ENCODE results near the gene ARF3.

The ARF3 gene

DNA sequence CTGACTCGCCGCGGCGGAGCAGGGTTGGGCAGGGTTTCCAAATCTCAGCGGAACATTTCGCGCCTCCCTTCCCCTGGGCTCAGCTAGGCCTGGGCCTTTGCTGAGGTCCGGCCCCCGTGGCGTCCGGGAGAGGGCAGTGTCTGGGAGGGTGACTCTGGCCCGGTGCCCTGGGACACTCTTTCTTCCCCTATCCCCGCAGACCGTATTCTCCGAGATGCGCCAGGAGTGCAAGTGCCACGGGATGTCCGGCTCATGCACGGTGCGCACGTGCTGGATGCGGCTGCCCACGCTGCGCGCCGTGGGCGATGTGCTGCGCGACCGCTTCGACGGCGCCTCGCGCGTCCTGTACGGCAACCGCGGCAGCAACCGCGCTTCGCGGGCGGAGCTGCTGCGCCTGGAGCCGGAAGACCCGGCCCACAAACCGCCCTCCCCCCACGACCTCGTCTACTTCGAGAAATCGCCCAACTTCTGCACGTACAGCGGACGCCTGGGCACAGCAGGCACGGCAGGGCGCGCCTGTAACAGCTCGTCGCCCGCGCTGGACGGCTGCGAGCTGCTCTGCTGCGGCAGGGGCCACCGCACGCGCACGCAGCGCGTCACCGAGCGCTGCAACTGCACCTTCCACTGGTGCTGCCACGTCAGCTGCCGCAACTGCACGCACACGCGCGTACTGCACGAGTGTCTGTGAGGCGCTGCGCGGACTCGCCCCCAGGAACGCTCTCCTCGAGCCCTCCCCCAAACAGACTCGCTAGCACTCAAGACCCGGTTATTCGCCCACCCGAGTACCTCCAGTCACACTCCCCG is 23.9 kb upstream of the ARF3 start:
- peak; percentile 47 for DNase-seq

DNA sequence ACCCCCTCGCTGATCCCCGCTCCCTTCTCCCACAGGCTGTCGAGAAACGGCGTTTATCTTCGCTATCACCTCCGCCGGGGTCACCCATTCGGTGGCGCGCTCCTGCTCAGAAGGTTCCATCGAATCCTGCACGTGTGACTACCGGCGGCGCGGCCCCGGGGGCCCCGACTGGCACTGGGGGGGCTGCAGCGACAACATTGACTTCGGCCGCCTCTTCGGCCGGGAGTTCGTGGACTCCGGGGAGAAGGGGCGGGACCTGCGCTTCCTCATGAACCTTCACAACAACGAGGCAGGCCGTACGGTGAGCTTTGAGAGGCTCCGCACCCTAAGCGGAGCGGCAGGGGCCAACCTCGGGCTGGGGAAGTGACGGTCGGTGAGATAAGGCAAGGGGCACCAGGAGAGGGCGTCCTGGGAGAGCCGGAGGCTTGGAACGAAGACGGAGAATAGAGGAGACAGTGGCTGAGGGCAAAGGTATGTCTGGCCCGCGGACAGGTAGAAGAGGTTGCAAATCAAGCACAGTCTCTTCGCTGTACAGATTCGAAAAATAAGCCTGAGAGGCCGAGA is 23.2 kb upstream of the ARF3 start:
- DNase-seq: peak; percentile 14

DNA sequence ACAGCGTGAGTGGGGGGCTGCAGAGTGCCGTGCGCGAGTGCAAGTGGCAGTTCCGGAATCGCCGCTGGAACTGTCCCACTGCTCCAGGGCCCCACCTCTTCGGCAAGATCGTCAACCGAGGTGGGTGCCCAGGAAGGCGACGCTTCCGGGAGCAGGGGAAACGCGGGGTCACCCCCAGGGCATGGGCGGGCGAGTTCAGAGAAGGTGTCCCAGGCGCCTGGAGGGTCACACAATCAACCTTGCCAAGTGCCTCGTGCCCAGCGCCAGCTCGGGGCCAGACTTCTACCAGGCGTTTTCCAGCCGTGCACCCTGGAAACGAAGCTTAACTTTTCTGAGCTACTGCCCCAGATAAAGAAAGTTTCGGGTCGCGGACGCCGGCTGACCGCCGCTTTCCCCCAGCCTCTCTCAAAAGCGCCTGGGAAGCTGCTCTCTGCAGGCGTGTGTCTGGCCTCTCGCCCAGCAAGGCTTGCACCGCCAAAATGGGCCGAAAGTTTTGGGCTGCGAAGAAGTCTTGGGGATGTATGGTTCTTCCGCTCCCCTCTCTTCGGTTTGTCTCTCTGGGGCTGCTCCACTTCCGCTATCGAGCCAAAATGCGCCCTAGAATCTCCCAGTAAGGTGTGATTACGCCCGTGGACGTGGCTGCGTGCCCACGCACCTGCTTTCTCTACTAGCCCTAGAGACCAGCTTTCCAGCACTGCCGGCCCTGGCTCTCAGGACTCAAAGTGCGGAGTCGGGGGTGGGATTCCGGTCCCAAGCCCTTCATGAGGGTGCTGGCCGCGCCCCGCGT is 22.5 kb upstream of the ARF3 start:
- peak; percentile 25 for DNase-seq

DNA sequence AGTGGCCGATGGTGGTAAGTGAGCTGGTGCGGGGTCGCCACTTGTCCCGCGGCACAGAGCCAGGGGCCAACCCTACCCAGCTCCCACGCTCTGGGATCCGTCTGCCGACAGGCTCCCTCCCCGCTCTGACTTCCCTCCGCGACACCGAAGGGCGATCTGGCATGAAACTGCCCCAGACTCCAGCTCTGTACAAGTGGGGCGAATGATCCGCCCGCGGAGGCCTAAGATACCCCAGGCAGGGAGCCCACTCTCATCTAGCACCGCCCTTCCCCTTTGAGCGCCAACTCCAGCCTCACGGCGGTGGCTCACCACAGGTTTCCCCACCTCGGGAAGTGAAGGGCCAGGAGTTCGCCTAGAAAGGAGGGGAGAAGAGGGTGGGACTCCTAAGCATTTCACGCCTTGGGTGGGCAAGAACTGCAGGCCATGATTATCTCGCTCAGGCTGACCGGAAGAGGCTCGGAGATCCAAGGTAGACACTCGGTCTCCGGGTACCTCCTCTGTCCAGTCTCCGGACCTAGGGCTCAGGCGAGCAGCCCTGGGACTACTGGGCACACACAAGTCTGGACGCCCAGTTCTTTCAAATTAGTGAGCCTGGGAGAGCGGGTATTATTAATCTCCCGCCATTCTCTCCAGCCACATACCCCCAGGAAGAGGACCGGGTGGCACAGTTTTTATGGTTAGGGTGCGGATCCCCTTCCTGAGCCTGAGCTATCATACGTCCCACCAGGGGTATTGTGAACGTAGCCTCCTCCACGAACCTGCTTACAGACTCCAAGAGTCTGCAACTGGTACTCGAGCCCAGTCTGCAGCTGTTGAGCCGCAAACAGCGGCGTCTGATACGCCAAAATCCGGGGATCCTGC is 21.7 kb upstream of the ARF3 start:
- DNase-seq: no peak

DNA sequence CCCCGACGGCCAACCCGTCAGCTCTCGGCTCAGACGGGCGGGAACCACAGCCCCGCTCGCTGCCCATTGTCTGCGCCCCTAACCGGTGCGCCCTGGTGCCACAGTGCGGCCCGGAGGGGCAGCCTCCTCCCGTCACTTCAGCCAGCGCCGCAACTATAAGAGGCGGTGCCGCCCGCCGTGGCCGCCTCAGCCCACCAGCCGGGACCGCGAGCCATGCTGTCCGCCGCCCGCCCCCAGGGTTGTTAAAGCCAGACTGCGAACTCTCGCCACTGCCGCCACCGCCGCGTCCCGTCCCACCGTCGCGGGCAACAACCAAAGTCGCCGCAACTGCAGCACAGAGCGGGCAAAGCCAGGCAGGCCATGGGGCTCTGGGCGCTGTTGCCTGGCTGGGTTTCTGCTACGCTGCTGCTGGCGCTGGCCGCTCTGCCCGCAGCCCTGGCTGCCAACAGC is 21.0 kb upstream of the ARF3 start, which contains the start of gene WNT1:
Gene WNT1, plus strand, starts transcription at position 32 of the 450 bp plus-strand sequence. Its CDS starts 329 bp downstream, at position 361.
- no peak for DNase-seq

DNA sequence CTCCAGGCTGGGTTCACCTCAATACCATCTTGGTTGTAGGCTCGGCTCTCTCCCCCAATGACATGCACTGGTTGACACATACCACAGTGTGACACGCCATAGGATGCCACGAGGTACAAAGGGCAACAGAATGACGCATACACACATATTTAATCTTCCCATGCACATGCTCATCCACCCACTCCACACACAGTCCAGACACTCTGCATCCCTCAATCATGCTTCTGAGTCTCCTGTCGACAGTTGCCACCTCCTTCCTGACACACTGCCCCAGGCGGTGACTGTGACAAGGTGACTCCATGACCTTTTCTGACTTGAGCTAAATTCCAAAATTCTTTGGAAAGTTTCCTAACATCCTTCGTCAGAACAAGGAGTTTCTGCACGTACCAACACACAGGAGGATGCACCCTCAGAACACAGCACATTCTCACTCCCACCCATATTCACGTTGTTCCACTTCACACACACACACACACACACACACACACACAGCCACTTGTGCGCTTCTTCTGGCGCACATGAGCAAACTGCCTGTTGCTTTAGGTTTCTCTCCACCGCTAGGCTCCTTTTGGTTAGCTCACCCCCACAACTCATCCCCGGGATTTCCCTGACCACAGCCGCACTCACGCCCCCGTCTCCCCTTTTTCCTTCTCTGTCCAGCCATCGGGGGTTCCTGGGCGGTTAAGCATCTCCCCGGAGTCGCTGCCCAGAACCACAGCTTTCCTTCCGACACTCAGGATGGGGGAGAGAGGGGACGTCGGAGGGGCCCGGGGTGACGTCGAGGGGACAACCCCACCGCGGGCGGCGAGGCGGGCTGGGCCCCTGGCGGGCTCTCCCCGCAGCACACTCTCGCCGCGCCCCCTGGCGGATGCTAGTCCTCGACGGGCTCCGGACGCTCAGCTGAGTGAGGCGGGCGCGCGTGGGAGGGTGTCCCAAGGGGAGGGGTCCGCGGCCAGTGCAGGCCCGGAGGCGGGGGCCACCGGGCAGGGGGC is 20.3 kb upstream of the ARF3 start:
- peak; percentile 80 for DNase-seq

DNA sequence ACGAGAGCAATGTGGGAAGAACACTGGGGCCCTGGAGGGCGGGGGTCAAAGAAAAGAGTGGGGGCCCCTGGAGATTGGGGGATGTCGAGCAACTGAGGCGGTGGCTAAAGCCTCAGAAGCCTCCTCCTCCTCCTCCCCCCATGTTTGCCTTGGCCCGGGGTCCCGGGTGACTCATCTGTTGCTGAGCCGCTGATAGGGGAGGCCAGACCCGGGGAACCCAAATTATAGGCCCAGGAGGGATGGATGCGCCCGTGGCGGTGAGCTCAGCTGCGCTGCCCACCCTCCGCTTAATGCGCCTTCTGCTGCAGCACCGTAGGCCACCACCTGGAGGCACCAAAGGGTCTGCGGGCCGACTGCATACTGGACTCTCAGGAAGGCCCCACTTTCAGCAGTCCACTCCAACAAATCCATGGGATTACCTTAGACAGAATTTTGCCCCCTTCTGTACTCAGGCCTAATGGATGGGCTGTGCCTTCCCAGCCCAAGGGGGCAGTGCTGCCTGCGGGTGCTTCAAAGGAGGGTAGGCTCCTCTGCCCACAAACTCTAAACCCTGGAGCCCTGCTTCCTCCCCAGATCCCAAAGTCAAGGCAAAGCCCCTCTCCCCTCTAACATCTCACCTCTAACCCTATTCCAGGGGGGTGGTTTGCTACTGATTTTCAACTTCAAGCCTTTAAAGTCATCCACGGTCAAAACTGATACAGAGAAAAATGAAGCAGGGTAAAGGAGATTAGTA is 16.8 kb upstream of the ARF3 start:
- peak; percentile 29 for DNase-seq

DNA sequence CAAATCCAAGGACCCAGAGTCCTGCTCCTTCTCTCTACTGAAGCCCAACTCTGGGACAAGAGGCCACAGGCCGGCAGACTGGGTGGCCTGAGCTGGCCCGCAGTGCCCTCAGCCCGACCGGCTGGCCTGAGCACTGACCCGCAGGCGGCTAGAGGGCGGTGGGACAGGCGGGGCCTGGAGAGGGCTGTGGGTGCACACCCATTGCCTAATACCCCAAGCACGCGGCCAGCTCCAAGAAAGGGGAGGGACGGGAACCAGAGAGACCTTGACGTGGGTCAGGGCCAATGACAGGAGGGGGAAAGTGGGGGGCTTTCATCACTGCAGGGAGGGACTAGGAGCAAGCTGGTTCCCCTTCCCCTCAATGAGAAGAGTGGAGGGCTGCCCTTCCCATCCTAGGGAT is 16.2 kb upstream of the ARF3 start:
- DNase-seq: no peak

DNA sequence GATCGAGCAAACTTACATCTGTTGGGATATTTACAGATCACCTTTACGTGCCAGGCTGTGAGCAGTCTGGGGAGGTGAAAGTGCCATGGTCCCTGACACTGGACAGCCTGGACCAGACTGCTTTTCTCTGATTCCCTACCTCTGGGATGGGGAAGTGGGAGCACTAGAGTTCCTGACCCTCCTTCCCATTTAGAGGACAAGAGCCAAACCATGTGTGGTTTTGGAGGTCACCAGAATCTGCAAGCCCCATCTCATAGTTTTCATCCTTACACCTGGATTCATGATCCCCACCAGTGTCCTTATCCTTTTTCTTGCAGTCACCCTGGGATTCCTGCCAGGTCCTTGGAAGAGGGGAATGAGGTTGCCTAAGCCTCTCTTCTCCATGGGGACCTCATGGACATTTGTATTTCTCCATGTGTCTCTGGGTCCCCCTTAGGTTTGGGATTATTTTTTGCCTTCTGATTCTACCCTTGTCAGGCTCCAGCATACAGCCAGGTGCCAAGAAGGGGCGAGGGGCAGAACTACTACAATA is 15.7 kb upstream of the ARF3 start:
- DNase-seq: no peak

DNA sequence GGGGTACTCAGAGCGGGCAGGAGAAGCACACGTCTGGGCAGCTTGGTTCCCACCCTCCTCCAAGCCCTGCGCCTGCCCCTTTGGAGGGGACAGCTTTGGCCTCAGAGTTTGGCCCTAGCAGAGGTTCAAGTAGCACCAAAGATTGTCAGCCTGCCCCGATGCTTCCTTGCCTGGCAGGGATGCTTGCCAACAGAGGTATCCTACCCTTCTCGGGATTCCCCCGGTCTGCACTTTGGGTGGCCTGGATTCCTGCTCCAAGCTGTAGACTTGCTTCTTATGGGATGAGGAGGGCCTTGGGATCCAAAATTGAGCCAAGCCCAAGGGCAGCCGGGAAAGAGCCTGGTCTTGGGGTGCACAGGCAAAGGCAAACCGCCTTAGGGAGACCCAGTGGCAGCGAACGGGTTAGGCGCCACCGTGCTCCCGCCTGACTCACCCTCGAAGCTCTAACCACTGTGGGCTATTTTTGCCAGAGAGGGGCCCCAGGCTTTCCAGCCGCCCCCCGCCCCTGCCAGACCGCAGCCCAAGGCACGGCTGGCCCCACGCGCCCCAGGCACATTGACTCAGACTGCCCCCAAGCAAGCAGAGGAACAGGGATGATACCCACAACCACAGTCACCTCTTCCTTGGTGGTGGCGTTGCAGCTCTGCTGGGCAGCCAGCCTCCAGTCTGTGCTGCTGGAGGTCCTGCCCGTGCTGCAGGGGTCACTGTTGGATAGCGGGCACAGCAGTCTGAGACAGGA is 15.1 kb upstream of the ARF3 start:
- DNase-seq: no peak

DNA sequence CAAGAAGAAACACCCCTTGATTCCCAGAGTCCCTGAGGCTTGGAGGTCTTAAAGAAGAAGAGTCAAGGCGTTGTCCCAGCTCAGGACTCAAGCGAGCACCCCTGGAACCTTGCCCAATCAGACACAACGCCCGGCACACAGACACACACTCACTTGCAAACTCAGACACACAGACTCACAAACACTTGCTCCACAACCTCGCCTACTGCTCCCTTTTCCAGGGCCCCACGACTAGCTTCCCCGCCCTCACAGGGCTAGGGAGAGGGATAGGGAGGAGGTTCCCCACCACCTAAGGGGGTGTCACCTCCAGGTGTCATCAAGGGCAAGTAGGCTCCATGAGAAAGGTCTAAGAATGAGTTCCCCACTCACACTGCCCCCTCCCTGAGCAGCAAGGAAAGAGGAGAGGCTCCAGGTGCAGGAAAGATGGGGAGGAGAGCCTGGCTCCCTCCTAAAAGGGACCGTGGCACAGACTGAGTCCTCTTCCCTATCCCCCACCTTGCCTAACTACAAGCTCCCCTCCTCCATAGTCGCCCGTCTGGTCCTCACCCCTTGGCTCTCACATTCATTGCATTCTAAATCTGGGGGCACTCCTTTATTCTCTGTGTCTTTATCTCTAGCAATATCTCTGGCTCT is 13.5 kb upstream of the ARF3 start:
- no peak for DNase-seq

DNA sequence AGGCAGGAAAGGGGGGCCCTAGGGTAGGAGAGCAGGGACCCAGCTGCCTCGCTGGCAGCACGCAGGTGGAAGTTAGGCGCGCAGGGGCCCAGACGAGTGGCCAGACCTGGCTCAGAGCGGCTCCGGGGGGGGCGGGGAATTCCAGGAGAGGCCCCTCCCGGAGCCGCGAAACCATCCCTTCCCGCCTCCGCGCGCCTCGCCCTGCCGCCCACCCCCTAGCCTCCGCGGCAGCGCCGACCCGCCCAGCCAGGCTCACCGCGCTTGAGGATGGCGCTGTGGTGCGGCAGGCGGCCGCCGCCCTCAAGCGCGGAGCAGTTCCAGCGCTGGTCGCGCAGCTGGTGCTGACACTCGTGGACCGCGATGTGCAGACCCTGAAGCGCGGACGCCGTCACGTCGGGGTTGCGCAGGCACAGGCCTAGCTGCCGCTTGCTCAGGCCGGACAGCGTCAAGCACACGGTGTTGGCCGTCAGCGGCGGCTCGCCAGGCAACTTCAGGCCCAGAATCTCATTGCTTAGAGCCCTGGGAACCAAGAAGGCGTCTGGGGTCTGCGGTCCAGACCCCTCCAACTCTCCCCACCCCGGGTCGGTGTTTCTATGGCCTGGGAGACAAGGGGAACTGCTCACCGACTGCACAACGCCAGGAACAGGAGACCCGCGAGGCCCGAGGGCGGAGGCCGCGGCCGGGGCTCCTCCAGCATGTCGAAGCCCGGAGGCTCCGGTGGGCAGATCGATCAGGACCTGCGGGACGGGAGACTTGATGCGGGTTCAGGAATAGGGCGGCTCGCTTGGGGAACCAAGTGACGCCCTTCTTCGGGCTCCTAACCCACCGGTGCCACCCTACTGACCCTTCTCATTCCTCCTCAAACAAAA is 12.8 kb upstream of the ARF3 start:
- peak; percentile 23 for DNase-seq

DNA sequence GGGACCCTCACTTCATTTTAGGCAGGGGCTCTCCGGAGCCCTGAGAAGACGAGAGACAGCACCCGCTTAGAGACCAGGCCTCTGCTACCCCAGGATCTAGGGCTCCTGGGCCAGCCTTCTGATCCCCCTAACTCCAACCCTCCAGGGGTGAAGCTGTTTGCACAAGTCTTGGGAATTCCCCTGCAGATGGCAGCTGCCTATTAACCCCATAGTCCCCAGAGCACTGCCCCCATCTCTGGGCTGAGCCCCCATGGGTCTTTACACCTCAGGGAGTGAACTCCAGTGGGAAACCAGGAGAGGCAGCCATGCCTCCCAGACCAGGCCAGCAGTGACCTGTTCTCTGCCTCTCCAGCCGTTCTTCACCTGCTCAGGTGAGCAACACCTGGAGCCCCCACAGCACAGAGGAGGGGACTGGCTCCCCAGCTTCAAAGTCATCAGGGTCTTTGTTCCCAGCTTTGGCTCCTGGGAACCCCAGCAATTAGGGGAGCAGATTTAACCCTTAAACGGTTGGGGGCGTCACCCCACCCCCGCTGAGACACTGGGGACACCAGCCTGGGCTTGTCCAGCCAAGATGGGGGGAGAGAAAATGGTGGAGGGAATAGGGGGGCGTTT is 12.0 kb upstream of the ARF3 start:
- no peak for DNase-seq

DNA sequence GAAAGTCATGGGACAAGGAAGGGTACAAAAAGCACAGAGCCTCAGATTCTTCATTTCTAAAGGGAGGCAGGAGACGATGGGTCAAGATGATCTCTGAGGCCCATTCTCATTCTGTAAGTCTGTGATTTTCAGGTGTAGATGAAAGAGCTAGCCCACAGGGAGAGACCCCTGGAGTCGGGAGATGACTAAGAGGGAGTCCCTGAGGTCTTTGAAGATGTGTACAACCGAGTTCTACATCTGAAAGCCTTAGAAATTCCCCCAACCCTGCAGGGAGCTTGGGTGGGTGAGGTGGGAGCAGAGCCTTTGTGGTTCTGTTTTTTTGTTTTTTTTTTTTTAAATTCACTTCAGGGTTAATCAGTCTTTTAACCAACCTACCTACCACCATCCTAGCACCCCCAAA is 11.2 kb upstream of the ARF3 start:
- no peak for DNase-seq

DNA sequence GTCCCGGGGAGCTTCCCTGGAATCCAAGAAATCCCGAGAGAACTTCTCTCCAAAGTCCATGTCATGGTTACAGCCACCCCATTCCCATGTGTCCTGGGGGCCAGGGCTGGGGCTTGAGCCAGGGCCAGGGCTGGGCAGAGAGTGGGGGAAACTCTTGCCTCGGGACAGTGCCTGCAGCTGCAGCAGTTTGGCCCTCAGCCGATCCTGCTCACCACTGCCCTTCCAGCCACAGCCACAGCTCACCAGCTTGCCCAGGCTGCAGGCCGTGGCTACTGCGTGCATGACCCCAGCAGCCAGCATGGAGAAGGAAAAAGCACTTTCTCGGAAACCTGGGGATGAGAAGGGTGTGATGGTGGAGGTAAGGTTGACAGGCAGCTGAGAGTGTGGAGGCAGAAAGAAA is 10.7 kb upstream of the ARF3 start:
- no peak for DNase-seq

DNA sequence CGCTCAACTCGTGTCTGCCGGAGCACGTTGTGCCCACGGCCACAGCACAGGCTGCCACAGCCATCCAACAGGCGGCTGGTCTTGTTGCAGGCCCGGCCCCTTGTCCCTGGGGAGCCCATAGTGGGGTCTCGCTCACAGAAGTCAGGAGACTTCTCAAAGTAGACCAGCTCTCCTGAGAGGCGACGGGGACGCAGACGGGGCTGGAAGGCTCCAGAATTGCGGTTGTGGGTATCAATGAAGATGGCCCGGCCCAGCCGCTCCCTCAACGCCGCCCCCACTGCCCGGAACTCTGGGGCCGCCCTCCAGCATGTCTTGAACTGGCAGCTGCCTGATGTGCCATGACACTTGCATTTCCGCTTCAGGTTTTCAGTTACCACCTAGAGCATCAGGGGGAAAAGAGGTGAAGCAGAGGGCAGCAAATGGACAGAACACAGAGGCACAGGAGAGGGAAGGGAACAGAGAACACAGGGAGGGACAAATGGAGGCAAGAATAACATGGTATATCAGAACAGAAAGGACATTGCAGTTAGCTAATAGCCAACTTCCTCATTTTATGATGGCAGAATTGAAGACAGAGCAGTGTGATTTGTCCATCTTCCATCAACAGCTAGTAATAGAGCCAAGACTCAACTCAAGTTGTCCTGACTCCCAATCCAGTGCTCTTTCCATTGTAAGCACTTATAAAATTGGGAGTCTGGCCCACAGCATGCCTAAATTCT is 9.0 kb upstream of the ARF3 start:
- no peak for DNase-seq

DNA sequence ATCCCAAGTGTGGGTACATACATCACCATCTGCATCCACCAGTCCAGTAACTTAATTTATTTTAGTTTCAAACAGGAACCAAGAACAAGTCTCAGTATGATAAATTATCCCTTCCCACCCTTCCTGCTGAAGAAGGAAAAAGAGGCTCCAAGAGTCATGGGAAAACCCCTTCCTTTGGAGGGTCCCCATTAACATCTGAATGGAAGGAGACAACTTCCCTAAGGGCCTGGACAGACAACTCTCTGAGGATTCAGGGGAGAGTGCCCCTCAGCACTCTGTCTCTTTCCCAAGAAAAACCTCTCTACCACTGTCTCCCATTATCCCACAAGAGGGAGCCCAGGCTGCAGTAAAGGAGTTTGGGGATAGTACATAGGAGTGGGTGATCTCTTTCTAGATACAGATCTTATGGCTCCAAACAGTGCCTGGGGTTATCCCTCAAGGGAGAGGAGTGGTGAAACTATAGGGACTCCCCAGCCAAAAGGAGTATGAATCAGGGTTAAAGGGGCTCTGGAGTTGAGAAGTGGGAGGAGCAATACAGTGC is 8.1 kb upstream of the ARF3 start:
- DNase-seq: no peak
